ENCODE measurements around the gene SCG5.

SCG5 gene

DNA sequence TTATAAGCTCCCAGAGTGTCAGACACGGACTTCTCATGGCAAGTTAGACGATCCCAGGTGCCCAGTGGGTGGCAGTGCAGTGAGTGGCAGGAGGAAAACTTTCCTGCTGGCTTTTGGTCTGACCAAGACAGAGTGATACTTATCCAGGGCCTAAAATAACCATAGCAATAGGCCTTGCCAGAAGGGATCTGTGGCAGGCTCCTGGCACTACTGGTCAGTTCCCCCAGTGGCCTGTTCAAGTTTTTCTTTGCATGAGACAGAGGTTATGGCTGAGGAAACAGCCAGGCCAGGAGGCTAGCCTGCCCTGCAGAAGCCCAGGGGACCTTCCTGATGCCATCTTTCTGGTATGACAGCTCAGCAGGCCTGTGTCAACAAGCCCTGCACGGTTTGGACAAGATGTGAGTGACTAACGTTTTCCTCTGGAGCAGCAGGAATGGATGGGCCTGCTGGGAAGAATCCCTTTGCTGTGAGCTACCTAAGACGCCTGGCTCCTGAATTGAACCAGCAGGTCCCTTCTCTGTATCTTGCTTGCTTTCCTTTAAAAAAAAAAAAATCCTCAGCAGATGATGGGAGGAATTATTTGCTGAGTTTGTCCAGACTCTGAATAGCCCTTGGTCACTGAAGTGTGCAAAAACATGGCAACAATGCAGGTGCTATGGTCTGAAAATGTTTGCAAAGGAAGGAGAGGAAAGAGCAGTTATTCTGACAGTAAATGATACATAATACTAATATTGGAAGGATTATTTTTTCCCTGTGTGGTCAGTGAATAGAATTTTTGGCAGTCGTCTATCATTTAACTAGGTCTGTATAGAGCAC is 18.0 kb downstream of the SCG5 start:
- DNase-seq: no peak

DNA sequence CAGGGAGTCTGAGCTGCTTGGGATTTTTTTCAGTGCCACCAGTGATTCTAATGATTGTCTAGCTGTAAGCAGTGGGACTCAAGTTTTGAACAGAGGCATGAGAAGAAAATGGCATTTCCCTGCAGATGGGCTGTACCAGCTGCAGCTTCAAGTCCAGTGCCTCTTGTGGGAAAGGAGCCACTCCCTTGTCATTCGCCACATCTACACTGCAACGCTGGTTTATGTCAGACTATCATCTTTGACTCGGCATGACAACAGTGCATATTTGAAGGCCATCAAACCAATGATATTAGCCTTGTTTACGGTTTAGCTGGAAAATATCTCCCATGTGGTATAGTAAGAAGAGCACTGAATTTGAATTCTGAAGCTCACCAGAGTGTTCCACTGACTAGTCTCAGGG is 22.2 kb downstream of the SCG5 start:
- DNase-seq: no peak

DNA sequence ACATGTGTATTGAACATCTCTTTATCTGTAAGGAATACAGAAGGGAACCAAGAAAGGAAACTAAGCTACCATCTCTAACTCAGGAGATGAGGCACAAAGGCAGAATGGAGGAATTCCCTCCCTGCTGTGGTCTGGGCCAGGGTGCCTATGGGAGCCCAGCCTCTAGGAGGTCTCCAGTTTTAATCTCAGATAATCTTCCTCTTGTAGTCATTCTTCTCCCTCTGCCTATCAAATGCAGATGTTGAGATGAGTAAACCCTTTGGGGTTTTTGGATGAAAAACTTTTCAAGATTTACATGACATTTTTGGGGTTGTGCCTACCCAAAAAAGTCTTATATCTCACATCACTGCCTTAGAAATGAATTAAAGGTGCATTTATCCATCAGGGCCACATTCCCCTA is 23.3 kb downstream of the SCG5 start:
- no peak for DNase-seq

DNA sequence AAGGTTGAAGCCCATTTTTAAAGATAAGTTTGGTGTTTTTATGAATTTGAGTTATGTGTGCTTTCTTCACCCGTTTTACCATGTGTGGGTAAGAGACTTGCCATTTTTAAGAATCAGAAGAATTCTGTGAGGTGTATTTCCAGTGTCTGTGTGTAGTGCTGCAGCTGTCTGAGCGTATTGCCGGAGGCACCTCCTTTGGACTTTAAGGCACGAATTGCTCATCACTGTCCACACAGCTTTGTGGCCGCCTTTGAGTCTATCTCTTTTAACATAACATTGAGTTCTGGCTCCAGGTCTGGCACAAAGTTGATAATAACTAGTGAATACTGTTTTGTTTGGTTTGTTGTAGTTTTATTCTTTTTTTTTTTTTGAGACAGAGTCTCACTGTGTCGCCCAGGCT is 25.8 kb downstream of the SCG5 start:
- DNase-seq: no peak

DNA sequence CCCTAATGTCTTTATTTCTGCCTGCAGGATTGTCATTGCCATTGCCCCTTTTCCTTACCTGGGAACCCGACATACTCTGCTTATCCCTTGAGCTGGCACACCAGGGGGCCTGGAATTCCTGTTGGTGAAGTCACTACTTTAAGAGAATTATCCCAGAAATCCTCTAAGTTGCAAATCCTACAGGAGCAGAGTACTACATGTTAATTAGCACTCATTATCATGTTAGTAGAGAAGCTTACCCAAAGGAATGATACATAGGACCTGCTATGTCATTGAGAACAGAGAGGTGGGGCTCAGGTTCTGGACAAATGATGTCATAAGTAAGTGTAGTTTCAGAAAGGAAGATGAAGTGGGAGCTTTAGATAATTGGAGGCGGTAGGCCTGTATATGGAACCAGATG is 27.4 kb downstream of the SCG5 start:
- no peak for DNase-seq

DNA sequence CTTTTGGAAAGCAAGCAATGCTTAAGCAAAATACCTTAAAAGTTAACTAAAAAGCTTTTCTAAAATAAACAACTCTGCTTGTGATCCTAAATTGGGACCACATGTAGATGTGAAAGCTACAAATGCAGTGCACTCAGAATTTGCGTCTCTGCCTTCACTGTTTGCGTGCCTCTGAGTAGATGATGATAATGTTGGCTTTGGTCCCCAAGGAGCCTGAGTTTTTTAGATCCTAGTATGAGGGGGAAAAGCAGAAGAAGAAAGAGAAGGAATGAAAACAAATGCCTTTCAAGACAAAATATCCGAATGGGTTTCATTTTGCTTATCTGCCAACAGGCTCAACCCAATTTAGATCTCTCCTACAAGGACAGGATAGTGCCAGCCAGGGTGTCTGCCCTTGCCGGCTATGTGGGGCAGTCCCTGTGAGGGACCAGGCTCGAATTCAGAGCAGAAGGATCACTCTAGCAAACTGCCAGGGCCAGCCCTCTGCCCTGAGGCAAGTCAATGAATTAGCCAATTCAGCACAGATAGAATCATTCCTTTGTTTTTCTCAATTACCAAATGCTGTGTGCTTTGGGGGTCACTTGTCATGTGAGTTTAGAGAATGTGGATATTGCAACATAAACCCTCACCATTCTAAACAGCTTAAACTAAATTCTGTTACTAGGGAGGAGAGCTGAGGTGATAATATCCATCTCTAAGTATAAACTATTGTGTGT is 28.5 kb downstream of the SCG5 start:
- no peak for DNase-seq

DNA sequence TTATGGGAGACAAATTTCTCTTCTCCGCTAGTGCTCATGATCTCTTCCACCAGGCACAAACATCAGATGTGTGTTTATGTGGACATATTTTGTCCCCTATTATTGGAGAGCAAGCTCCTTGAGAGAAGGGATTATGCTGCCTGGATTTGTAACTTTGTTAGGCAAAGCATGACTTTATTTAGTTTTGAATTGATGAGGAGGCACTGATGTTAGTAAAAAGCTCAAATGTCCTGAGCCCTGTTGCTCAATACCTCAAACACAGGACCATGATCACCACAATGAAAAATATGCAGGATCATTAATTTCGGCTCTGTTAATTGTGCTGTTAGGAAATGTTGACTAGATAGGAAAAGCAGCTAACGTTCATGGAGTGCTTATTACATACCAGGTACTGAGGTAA is 29.1 kb downstream of the SCG5 start:
- DNase-seq: no peak

DNA sequence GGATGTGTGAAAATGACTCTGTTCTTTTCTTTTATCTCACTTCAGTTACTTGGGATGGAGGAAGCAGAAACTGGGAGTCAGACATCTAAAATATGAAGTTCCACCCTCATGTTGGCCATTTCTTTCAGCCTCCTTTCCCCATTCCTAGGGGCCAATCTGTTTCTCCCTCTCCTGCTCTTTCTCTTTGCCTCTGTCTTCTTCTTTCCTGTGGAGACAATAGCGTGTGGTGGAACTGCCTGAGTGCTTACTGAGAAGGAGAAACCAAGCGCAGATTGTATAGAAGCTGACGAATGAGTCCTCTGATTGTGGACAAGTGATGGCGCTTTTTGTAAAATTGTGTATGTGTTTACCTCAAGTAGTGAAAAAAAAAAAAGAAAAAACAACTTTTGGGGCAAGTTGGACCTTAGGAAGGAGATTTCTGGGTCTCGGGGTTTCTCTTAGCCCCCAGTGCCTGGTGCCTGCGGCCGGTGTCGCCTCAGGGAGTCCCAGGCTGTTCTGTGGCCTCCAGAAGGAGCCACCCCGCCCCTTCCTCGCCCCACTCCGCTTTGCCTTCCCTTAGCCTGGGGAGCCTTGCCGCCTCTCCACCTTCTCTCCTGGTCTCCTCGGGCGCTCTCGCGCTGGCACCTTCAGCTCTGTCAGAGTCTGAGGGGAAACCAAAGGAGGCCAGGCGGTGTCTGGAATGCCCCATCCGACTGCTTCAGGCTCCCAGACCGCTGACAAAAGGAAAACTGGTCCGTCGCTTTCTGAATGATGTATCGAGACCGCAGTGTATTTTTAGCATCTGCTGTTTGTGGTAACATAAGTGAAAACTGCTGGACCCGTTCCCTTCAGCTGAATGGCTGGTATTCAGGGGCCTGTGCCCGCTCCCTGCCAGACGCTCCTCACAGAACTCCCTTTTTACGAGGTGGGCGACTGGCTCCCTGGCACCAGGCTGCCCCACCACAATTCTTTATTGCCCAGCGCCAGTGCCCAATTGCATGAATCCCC is 30.1 kb downstream of the SCG5 start:
- DNase-seq: no peak

DNA sequence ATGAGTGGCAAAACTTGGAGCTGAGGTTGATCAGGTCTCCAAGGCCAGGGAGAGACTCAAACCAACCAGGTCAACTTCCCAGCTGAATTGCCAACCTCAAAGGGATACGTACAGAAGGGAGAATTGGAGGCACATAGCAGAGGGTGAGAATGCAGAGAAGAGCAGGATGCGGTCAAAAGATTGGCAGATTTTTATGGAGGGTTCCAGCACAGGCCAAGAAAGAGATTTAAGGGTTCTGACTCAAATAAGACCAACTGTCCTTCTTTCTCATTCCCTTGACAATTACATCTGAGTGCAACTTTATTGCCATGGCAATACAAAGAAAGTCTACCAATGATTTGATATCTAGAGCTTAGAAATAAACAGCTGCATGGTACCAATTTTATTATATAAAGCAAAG is 33.2 kb downstream of the SCG5 start:
- DNase-seq: no peak

DNA sequence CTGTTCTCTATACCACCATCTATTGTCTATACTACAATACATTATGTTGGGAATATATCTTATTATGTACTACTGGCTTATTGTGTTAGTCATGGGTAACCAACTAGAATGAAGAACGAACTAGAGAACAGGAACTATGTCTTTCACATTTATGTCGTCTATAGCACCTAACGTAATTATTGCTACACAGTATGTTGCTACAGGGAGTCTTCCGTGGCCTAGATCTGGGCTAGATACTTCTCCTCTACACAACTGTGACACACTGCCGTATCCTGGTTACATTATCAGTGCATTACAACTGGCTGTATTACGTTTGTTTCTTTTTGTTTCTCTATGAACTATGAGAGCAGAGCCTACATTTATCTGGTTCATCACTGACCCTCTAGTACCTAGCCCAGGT is 34.0 kb downstream of the SCG5 start:
- DNase-seq: peak; percentile 85 to 91

DNA sequence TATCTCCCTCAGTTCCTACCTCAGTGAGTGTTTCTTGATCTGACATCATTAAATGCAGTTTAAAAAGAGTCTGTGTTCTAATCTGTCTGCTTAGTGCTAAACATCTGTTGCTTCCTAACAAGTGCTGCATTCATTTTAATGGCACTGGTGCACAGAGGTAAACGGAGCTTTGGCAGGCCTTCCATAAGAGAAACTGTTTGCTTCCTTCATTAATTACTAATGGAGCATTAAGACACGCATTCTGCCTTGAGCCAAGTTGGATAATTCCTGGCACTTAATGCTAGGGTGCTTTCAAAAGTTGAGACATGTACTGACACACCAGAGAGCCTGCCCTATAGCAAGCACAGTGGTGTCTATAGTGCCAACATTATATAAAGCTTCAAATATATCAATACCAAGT is 34.7 kb downstream of the SCG5 start:
- DNase-seq: no peak

DNA sequence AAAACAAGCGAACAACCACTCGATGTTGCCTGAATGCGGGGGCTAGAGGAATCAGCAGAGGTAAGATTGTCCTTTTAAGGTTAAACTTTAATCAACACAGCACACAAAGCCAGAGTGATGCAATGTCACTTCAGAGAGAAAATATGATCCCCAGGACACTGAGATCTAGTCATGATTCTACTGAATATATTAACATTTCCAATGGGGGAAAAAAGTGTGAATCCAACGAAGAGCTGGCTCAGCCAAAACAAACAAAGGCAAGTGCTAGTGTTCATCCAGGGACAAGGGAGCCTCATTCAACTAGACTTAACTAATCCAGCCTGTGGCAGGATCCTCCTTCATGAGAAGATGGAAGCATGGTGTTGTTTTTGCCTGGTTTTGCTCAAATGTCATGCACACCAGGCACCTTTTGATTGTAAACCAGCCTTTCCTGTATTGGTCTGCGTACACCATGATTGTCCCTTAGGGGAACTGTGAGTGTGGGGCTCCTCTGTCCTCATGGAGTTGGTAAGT is 35.8 kb downstream of the SCG5 start:
- DNase-seq: no peak

DNA sequence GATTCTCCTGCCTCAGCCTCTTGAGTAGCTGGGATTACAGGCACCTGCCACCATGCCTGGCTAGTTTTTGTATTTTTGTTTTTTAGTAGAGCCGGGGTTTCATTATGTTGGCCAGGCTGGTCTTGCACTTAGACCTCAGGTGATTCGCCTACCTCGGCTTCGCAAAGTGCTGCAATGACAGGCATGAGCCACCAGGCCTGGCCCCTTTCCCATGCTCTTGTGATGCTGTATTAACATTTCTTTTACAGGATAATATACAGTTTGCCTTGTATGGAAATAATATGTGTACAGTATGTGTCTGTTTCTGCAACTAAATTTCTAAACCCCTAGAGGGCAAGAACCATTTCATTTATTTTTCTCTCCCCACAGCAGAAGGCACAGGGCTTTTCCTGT is 37.8 kb downstream of the SCG5 start:
- DNase-seq: no peak

DNA sequence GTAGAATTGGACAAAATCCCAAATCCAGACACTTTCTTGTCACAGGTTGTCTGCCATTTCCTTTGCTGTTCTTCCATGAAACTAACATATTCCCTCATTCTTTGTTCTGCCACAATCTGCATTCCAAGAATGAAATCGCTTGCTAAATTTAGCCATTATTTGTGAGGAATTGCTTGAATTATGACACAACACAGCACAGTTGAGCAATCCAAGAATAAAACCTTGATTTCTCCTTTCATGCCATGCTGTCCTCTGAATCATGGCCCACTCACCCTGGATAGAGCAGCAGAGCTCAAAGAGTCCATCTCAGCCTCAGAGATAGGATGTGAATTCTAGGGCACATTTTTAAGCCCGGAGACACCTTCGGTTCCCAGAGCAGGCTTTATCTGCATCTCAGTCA is 41.1 kb downstream of the SCG5 start:
- peak; percentile 51 to 59 for DNase-seq

DNA sequence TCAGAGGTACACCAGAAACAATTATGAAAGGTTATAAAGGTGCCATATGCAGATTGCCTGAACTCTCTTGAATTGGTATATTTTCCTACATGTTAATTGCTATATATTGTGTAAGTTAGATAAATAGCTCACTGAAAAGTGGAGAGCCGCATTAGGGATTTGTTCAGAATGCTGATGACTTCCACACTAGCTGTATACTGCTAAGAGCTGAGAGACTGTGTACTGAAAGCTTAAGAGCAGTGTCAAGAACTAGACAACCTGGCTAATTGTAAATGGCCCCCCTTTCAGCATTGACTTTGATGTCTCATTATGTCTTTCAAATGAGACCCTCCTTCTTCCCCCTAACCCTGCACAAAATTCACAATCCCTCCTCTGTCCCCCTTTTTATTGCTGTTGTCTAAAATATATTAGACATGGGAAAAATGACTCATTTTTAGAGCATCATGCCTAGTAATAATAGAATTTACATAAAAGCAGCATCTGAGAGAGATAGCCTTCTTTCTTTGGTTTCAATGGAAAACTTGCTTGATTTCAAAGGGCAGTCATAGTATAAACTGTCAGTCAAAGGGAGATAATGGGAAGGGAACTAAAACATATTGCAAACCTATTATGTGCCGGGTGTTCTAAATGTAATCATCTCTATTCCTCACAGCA is 41.6 kb downstream of the SCG5 start:
- DNase-seq: no peak

DNA sequence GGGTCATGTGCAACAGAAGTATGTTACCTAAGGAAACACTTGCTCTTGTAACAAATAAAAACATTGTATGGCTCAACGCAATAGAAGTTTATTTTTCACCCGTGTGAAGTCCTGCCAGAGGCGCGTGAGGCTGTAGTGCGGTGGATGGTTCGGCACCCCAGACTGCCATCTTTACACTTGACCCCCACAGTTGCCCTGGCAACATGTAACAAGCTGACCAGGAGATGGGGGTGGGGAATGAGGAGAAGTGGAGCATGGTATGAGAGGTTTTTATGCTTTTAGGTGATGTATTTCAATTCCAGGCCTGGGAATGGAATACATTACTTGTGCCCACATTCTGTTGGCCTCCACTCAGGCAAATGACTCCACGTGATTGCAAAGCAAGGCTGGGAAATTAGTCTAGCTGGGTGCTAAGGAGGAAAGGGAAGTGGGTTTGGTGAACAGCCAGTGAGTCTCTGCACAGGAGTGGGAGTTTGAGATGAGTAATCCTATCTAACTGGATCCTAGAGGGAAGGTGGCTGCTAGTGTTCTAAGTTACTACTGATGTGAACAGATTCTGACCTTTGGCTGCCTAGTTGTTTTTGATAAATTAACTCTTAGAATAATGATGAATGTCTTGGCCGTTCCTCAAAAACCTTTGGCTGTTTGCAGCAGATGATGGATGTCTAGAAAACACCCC is 42.5 kb downstream of the SCG5 start:
- peak; percentile 91 for DNase-seq

DNA sequence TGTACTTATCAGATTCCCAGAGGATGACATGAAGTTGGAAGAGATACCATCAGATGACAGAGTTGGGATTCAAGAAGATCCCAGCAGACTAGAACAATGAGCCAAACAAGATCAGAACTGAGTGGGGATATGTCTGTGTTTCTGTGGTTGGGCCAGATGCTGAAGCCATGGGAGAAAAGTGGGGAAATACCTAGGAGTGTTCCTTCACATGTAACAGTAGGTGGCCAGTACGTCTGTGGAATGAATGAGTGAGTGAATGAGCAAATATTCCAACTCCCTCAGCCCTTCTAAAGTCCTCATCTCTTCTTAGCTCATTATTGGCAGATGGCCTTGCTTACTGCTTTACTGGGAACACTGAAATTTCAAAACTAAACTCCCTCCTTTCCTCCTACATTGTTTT is 44.1 kb downstream of the SCG5 start:
- no peak for DNase-seq

DNA sequence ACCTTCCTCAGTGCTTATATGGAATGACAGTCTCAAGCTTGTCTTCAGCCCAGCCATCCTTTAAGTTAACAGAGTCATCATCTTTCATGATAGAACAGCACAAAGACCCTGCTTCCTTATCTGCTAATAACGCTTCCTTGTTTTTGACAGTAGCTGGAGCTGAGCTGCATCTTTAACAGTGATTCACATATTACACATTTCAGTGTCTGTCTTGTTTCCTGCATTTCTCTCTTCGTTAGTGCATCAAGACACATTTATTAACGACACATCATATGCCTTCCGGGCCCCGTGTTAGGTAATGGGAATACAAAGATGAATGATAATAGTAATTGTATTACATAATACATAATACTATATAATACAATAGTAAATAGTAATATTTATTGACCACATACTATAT is 46.0 kb downstream of the SCG5 start:
- peak; percentile 33 to 53 for DNase-seq

DNA sequence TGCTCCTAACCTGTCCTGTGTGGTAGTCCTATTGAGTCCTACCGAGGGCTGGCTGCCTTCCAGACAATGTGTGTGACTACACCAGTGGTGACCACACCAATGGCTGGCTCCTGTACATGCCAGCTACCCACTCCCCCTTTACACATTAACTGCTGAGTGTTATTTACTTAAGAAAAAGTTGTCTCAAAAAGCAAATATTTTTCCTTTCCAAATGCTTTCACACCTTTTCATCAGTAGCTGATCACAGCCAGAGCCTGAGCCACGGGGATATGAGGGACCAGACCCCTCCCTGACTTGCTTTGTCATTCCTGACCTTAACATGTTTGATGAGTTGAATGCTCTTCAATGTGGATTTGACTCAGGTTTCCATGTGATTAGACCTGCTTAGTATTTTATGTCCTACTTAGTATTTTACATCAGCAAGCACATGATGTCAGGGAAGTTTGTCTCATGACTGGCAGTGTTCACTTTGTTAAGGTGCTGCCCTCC is 46.7 kb downstream of the SCG5 start:
- no peak for DNase-seq

DNA sequence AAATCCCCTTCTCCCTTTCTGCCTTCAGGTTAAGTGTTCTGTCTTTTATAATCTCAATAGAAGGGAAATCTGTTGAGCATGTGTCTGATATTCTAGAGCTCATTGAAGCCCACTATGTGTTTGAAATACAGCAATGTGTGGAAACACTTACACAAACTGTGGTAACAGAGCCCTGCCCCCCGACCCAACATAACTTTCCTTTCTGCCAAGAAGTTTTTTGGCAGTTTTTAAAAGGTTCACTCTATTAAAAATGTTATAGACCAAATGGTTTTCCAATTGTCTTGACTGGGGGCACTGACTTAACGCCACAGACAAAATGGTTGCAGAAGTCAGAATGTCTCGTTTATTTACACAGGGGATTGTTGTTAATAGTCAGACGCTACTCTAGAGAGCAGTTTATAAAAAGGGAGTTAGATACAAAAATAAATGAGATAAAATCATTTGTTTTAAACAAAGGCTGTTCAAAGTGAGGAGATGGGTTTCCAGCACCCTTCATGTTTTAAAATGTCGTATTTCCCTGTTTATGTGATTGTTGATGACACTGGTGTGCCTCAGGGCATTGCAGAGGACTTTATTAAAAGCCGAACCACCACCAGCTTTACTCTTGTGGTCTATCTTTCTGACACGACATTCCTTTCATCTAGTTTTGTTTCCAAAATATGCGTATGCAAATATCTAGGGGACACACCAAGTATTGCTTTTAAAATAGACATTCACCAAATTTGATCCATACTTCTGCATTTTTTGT is 49.6 kb downstream of the SCG5 start:
- DNase-seq: no peak

DNA sequence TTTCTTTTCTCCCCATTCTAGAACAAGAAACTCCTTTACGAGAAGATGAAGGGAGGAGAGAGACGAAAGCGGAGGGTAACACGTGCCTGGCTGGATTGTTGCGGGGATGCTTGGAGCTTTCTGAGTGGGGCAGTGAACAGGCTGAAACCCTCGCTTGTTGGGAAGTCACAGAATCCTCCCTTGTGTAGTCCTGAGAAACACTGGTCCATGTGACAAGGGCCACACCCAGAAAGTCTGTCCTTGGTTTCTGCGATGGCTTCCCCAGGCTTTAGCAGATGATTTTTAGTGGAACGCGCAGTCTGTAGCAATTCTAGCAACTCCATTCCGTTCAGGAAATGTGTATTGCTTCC is 50.2 kb downstream of the SCG5 start:
- no peak for DNase-seq
